SH-SY5Y (cell line): ENCODE measurements around the gene CHP1.

ENCODE experiments used
- GATA2 ChIP-seq: IDR thresholded peaks from 2 replicates; pipeline ENCODE4 v1.6.1; 2011; ENCODE audit warnings: mild to moderate bottlenecking, low read depth, low read length
- GATA3 ChIP-seq: IDR thresholded peaks from 2 replicates; pipeline ENCODE4 v1.6.1; 2011; ENCODE audit warnings: low read depth, mild to moderate bottlenecking, low read length, moderate library complexity

DNA sequence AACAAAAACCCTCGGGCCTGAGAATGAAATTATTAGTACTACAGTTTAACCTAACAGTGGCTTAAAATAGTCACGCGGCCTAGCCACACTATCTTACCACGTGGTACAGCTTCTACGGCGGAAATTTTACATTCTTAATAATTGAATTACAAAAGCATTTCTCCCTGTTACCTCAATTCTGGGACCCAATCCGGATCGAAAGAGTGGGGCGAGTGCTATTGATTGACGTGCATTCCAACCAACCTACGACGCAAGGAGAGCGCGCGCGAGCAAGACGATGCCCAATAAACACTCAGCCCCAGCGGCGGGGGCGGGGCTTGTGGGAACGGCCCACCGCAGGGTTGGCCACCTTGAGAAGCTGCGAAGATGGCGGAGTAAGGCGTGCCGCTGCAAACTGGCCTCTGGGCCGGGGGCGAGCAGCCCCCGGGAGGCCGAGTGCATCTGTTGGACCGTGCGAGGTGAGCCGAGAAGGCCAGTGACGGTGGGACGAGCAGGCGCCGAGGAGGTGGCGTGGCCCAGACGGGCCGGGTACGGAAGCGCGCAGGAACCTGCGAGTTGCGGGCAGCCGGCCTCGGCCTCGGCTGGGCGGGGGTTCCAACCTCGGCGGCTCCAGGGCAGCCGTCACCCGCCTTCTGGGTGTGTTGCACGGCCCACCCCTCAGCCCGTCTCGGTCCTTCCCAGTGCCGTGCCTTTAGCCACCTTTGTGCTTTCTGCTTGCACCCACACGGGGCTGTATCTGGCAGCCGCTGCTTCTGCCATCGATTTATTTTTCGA is 52.8 kb downstream of the CHP1 start:
- TF ChIP-seq GATA2 (no peak), GATA3 (no peak)
